GM23248 (cell line): ENCODE measurements around the gene ARID3B.

ENCODE experiments used
- EZH2 ChIP-seq: fragments of 200-600 bp; sonication (generic); IDR thresholded peaks from 2 replicates; pipeline ENCODE4 v1.6.1; 2018; ENCODE audit warnings: antibody characterized with exemption, mild to moderate bottlenecking; ENCODE audit not compliant: insufficient read depth, poor library complexity, severe bottlenecking
- EZH2phosphoT487 ChIP-seq: fragments of 200-600 bp; sonication (generic); IDR thresholded peaks from 2 replicates; pipeline ENCODE4 v1.6.1; 2018; ENCODE audit warnings: antibody characterized with exemption, moderate library complexity, mild to moderate bottlenecking, low read depth; ENCODE audit not compliant: insufficient read depth

DNA sequence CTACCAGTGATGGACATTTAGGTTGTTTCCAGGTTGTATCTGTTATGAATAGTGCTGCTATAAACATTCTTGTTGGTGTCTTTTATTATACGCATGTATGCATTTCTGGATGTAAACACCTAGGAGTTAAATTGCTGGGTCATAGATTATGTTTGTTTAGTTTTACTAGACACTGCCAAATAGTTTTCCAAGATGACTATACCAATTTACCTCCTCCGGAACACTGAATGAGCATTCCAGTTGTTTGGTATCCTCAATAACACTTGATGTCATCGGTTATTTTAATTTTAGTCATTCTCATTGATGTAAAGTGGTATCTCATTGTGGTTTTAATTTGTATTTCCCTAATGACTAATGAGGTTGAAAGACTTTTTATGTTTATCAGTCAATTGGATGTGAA lies 36.6 kb upstream of the ARID3B start:
- TF ChIP-seq EZH2 (no peak), EZH2phosphoT487 (no peak)
